A549 (cell line): ENCODE measurements around the gene C9orf57. TPM values are rescaled to one million over a fixed set of nuclear protein-coding genes. Genes with fewer than 3 reads are reported as not detected.

Experiments
- ATAC-seq, 2 experiments: fragments of 200-7000 bp in 1 of 2; fragments of >200 bp in 1 of 2; cut with Nextera tagmentation in 1 of 2; cut with Tn5 transposase in 1 of 2; 3 replicates each; pipeline versions ENCODE4 v1.8.0 to v1.9.1; 2018 to 2020; ENCODE audit warnings: mild to moderate bottlenecking in 1 of 2, moderate library complexity in 1 of 2
- CTCF ChIA-PET: fragments of 300-600 bp; sonication (Branson Sonifier 250); formaldehyde crosslinking; extraction: SDS; loops from one replicate; lab custom pipeline; 2021; ENCODE audit warnings: antibody characterized with exemption, inconsistent platforms; lab: Yijun Ruan, JAX
- POLR2A ChIA-PET: fragments of 350-600 bp; formaldehyde crosslinking; extraction: SDS; loops from one replicate; lab custom pipeline; 2021; ENCODE audit warnings: antibody characterized with exemption, inconsistent platforms; lab: Yijun Ruan, JAX
- DNase-seq, 2 experiments: peaks; one replicate each; pipeline versions ENCODE4 v3.0.0 to v3.0.0-alpha.2; 2011 to 2016; ENCODE audit warnings: low read depth in 1 of 2, low spot score in 1 of 2
- FAIRE-seq: peaks from 2 replicates; lab custom pipeline; 2011; peaks lifted over from hg19 to GRCh38; lab: Jason Lieb, UNC
- H3K27ac ChIP-seq, 2 experiments: fragments of >200 bp; sonication (Bioruptor Twin); formaldehyde crosslinking; 3 replicates each; pipeline ENCODE4 v1.5.1; 2016 to 2017
- H3K4me1 ChIP-seq: fragments of >200 bp; sonication (Bioruptor Twin); formaldehyde crosslinking; 3 replicates; pipeline ENCODE4 v1.6.1; 2016
- H3K4me2 ChIP-seq: fragments of >200 bp; sonication (Bioruptor Twin); formaldehyde crosslinking; 3 replicates; pipeline ENCODE4 v1.6.1; 2016
- H3K4me3 ChIP-seq: fragments of >200 bp; sonication (Bioruptor Twin); formaldehyde crosslinking; 3 replicates; pipeline ENCODE4 v1.5.1; 2016
- H3K9me3 ChIP-seq: fragments of >200 bp; sonication (Bioruptor Twin); formaldehyde crosslinking; 3 replicates; pipeline ENCODE4 v1.6.1; 2016
- ATOH8 ChIP-seq: fragments of 250-450 bp; sonication (Bioruptor Pico); IDR thresholded peaks from 2 replicates; pipeline ENCODE4 v1.5.0; 2020; ENCODE audit warnings: low read depth, mild to moderate bottlenecking, moderate library complexity
- BHLHE40 ChIP-seq: IDR thresholded peaks from 2 replicates; pipeline ENCODE4 v1.6.1; 2012; ENCODE audit warnings: low read depth, low read length, inconsistent platforms
- CBX2 ChIP-seq: fragments of 200-600 bp; sonication (generic); IDR thresholded peaks from 2 replicates; pipeline ENCODE4 v1.6.1; 2016; ENCODE audit warnings: low read depth, mild to moderate bottlenecking, borderline replicate concordance
- CHD4 ChIP-seq: fragments of 200-600 bp; sonication (generic); IDR thresholded peaks from 2 replicates; pipeline ENCODE4 v1.6.1; 2016; ENCODE audit warnings: antibody characterized with exemption, mild to moderate bottlenecking, borderline replicate concordance
- CTCF ChIP-seq: fragments of >200 bp; sonication (Bioruptor Twin); formaldehyde crosslinking; IDR thresholded peaks from 3 replicates; pipeline ENCODE4 v1.5.1; 2016
- E2F6 ChIP-seq: IDR thresholded peaks from 2 replicates; pipeline ENCODE4 v1.6.1; 2012; ENCODE audit warnings: low read depth, borderline replicate concordance
- EHF ChIP-seq: fragments of 250-450 bp; sonication (Bioruptor Pico); IDR thresholded peaks from 2 replicates; pipeline ENCODE4 v1.5.0; 2020; ENCODE audit warnings: mild to moderate bottlenecking
- FOXS1 ChIP-seq: fragments of 250-450 bp; sonication (Bioruptor Pico); IDR thresholded peaks from 2 replicates; pipeline ENCODE4 v1.5.0; 2020; ENCODE audit warnings: mild to moderate bottlenecking, moderate library complexity
- GATA3 ChIP-seq: IDR thresholded peaks from 2 replicates; pipeline ENCODE4 v1.6.1; 2012; ENCODE audit warnings: borderline replicate concordance
- HDAC2 ChIP-seq: fragments of 200-600 bp; sonication (generic); IDR thresholded peaks from 2 replicates; pipeline ENCODE4 v1.6.1; 2016
- HES2 ChIP-seq: fragments of >200 bp; sonication (Bioruptor Twin); formaldehyde crosslinking; IDR thresholded peaks from 2 replicates; pipeline ENCODE4 v1.6.1; 2016
- JUNB ChIP-seq: fragments of >200 bp; sonication (Bioruptor Twin); formaldehyde crosslinking; IDR thresholded peaks from 2 replicates; pipeline ENCODE4 v1.6.1; 2016
- KDM5A ChIP-seq: fragments of 200-600 bp; sonication (generic); IDR thresholded peaks from 2 replicates; pipeline ENCODE4 v1.6.1; 2016; ENCODE audit warnings: antibody characterized with exemption, mild to moderate bottlenecking
- MYC ChIP-seq: IDR thresholded peaks from 2 replicates; pipeline ENCODE4 v1.6.1; 2012; ENCODE audit warnings: mild to moderate bottlenecking, inconsistent platforms, low read length, improper control_type of control experiment, borderline replicate concordance
- NPAS2 ChIP-seq: fragments of 250-450 bp; sonication (Bioruptor Pico); IDR thresholded peaks from 2 replicates; pipeline ENCODE4 v1.8.0; 2022; ENCODE audit warnings: mild to moderate bottlenecking, moderate library complexity, borderline replicate concordance
- NR3C1 ChIP-seq: fragments of >200 bp; sonication (Bioruptor Twin); formaldehyde crosslinking; IDR thresholded peaks from 3 replicates; pipeline ENCODE4 v1.6.1; 2017
- PHF8 ChIP-seq: fragments of 200-600 bp; sonication (generic); IDR thresholded peaks from 2 replicates; pipeline ENCODE4 v1.6.1; 2016; ENCODE audit warnings: low read depth, mild to moderate bottlenecking, antibody characterized with exemption, moderate library complexity, borderline replicate concordance
- REST ChIP-seq: fragments of 200-600 bp; sonication (generic); IDR thresholded peaks from 2 replicates; pipeline ENCODE4 v1.6.1; 2016; ENCODE audit warnings: antibody characterized with exemption, mild to moderate bottlenecking, moderate library complexity
- RFX5 ChIP-seq: fragments of 450-650 bp; IDR thresholded peaks from 2 replicates; pipeline ENCODE4 v1.7.1; 2014; ENCODE audit warnings: antibody characterized with exemption, mild to moderate bottlenecking, moderate library complexity
- RNF2 ChIP-seq: fragments of 200-600 bp; sonication (generic); IDR thresholded peaks from 2 replicates; pipeline ENCODE4 v1.6.1; 2016; ENCODE audit warnings: low read depth, mild to moderate bottlenecking, antibody characterized with exemption, moderate library complexity, borderline replicate concordance
- ZSCAN20 ChIP-seq: fragments of 250-450 bp; sonication (Bioruptor Pico); IDR thresholded peaks from 2 replicates; pipeline ENCODE4 v1.8.0; 2022; ENCODE audit warnings: mild to moderate bottlenecking, moderate library complexity
- WGBS: methylation state at CpG from one replicate; pipeline ENCODE4 v1.1.6; 2017; ENCODE audit errors: missing lambda C conversion rate; 5-methylcytosine and 5-hydroxymethylcytosine counted together
- polyA minus RNA-seq: library from RNA; depleted of rRNA, polyadenylated mRNA; stranded (reverse); fragments of >200 nt; gene quantifications from 2 replicates; pipeline ENCODE4 v1.2.3, GENCODE V29; 2011; rRNA and poly(A)+ RNA removed
- polyA plus RNA-seq, 4 experiments: library from polyadenylated mRNA; depleted of rRNA in 3 of 4; stranded (reverse); fragments of >200 nt; fragmentation: RNase III in 1 of 4; extraction: RNeasy Plus Mini Kit Qiagen cat#74134 plus additional on column Dnase treatment in 1 of 4; gene quantifications; 2 replicates in 3 of 4; 3 replicates in 1 of 4; pipeline ENCODE4 v1.2.3, GENCODE V29; 2011 to 2017
- TF ChIP-seq, protein P1 (sequence below): fragments of 150-350 bp; IDR thresholded peaks from 2 replicates; pipeline ENCODE4 v1.6.1; 2014; ENCODE audit warnings: low read depth, mild to moderate bottlenecking, low read length
- TF ChIP-seq, protein P2 (sequence below): IDR thresholded peaks from 2 replicates; pipeline ENCODE4 v1.6.1; 2012

Gene C9orf57, protein sequence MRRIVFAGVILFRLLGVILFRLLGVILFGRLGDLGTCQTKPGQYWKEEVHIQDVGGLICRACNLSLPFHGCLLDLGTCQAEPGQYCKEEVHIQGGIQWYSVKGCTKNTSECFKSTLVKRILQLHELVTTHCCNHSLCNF
- not detected in 2 replicates for polyA plus RNA-seq (2011; rRNA removed)
- polyA plus RNA-seq (2012; cell fraction: cytosol; rRNA removed): not detected in 2 replicates
- not detected in 2 replicates for polyA plus RNA-seq (2012; cell fraction: nucleus; rRNA removed)
- not detected in 3 replicates for polyA plus RNA-seq (2017; fragmentation: RNase III; extraction: RNeasy Plus Mini Kit Qiagen cat#74134 plus additional on column Dnase treatment)
- not detected in 2 replicates for polyA minus RNA-seq

GRCh38 chr9:72060513-72060912 is at the start of gene C9orf57:
Gene C9orf57, minus strand, starts transcription at chr9:72060613. Its CDS starts 1,282 bp downstream, at chr9:72059331.
- POLR2A ChIA-PET: no interaction called here
- WGBS: 73% methylated on average over 4 of the region's 4 CpGs
- TF ChIP-seq MYC (no peak), ZSCAN20 (CRISPR knock-in tag) (no peak), NPAS2 (CRISPR knock-in tag) (no peak), EHF (CRISPR knock-in tag) (no peak), CBX2 (no peak), HDAC2 (no peak), KDM5A (no peak), JUNB (no peak), HES2 (no peak), CTCF (no peak), ATOH8 (no peak)
- TF ChIP-seq, protein P1, sequence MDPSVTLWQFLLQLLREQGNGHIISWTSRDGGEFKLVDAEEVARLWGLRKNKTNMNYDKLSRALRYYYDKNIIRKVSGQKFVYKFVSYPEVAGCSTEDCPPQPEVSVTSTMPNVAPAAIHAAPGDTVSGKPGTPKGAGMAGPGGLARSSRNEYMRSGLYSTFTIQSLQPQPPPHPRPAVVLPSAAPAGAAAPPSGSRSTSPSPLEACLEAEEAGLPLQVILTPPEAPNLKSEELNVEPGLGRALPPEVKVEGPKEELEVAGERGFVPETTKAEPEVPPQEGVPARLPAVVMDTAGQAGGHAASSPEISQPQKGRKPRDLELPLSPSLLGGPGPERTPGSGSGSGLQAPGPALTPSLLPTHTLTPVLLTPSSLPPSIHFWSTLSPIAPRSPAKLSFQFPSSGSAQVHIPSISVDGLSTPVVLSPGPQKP: no peak
- H3K4me2 ChIP-seq: no peak within 1 kb of the TSS
- H3K27ac ChIP-seq: no peak within 1 kb of the TSS
- no peak for FAIRE-seq
- no peaks in the 10 kb centered on the region for H3K4me1 ChIP-seq
- H3K9me3 ChIP-seq: no peaks in the 10 kb centered on the region
- no peak for ATAC-seq
- CTCF ChIA-PET: interaction anchor here (2.6 kb wide), 1 partner anchor 22 kb away, joined by 13 read pairs; no protein-coding TSS in a partner anchor
- no peak within 1 kb of the TSS for H3K4me3 ChIP-seq
- no peak for DNase-seq

DNA sequence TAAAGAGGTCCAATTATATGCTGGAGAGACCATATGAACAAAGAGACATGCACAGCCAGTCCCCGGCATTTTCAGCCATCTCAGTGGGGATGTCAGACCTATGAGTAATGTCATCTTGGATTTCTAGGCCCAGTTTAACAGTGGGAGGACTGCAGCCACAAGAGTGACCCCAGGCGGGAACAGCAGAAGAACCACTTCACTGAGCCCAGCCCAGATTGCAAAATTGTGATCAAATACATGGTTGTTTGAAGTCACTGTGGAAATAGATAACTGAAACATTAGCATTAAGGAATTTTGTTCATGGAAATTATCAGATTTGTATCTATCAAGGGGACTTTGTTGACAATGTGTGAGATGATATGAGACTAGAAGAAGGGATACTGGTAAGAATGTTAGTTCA is 42.1 kb upstream of the C9orf57 start:
- Histone ChIP-seq H3K4me2 (no peak overlapping the region), H3K27ac (no peak overlapping the region), H3K4me1 (no peaks in the 10 kb centered on the region)
- POLR2A ChIA-PET: no interaction called here
- WGBS: 33% methylated on average over 2 of the region's 2 CpGs
- no peak for FAIRE-seq
- no peak for DNase-seq
- ATAC-seq: no peak
- no peak for TF ChIP-seq RNF2
- TF ChIP-seq NR3C1: no peak
- no peak for TF ChIP-seq BHLHE40
- no peak for TF ChIP-seq RFX5
- no peak for TF ChIP-seq FOXS1 (CRISPR knock-in tag)
- TF ChIP-seq, protein P2, sequence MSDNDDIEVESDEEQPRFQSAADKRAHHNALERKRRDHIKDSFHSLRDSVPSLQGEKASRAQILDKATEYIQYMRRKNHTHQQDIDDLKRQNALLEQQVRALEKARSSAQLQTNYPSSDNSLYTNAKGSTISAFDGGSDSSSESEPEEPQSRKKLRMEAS: no peak
- no peak for TF ChIP-seq PHF8
- TF ChIP-seq REST: no peak
- no peak for TF ChIP-seq CBX2
- no peak for TF ChIP-seq GATA3
- TF ChIP-seq CHD4: no peak
- no peak for TF ChIP-seq E2F6
- TF ChIP-seq, all 56 proteins: peak for 0
- H3K4me3 ChIP-seq: no peak overlapping the region
- H3K9me3 ChIP-seq: no peaks in the 10 kb centered on the region
- CTCF ChIA-PET: interaction anchor here (0.7 to 1.0 kb wide), 2 partner anchors 9 to 712 kb away, joined by 4 read pairs; no protein-coding TSS in a partner anchor
